IgD-negative memory B cell (primary cell): ENCODE data around the gene MYPN. TPM values are rescaled to one million over a fixed set of nuclear protein-coding genes. Genes with fewer than 3 reads are reported as not detected.

ENCODE experiments used
- polyA plus RNA-seq: library from polyadenylated mRNA; unstranded; fragments of 300-500 nt; fragmentation: Illumina TruSeq; gene quantifications from one replicate; pipeline ENCODE4 v1.2.3, GENCODE V29; 2021

Gene MYPN
- polyA plus RNA-seq, 1 donor from 2014 or later, result not detected

Other genes starting within 250 kb of the MYPN start
- gene SIRT1, start 224.8 kb upstream of the MYPN start, polyA plus RNA-seq, result 21.6 TPM
- 19.7 TPM for gene HERC4, start 34.2 kb upstream of the MYPN start, polyA plus RNA-seq
- not detected for gene ATOH7, start 122.6 kb downstream of the MYPN start, polyA plus RNA-seq
- gene HNRNPH3, start 222.6 kb downstream of the MYPN start, polyA plus RNA-seq, result 122 TPM
- gene PBLD, start 223.4 kb downstream of the MYPN start, polyA plus RNA-seq, result 0.45 TPM